Mammary epithelial cell (primary cell): Measurements from ENCODE around the gene CTDSP2.

Source experiments
- CTCF ChIP-seq, 2 donors: IDR thresholded peaks in 1 of 2; conservative IDR thresholded peaks in 1 of 2; 2 replicates each; pipeline ENCODE4 v1.5.1; 2011 to 2012; ENCODE audit warnings: inconsistent platforms in 2 of 2, low read length in 2 of 2, mild to moderate bottlenecking in 2 of 2, control low read depth in 1 of 2, low read depth in 1 of 2; ENCODE audit not compliant: insufficient read depth in 1 of 2; ENCODE audit errors: extremely low read depth in 1 of 2
- EZH2 ChIP-seq: IDR thresholded peaks from 2 replicates; pipeline ENCODE4 v1.6.1; 2012; ENCODE audit warnings: low read length, inconsistent platforms, borderline replicate concordance

- TF ChIP-seq CTCF (conservative IDR thresholded peaks at IDR 0.05 in 1 of 2, IDR thresholded peaks at IDR 0.05 in 1 of 2; ENCODE audit: extremely low read depth in 1 of 2, insufficient read depth in 1 of 2, low read depth in 1 of 2, low read length in 2 of 2) (no peak), EZH2 (no peak)
Observed at GRCh38 chr12:57807285-57807684, 39.2 kb downstream of the CTDSP2 start.
